Endothelial cell of umbilical vein (primary cell): Measurements from ENCODE around the gene INTS6.

Source experiments
- JUN ChIP-seq: IDR thresholded peaks from 2 replicates; pipeline ENCODE4 v1.6.1; 2011; ENCODE audit warnings: borderline replicate concordance, low read depth; ENCODE audit not compliant: insufficient read length, insufficient read depth
- POLR2A ChIP-seq: IDR thresholded peaks from 2 replicates; pipeline ENCODE4 v1.6.1; 2012; ENCODE audit warnings: low read depth, mild to moderate bottlenecking, control low read depth, low read length
- POLR2AphosphoS5 ChIP-seq: IDR thresholded peaks from 2 replicates; pipeline ENCODE4 v1.6.1; 2012; ENCODE audit warnings: low read depth, mild to moderate bottlenecking, control low read depth, low read length, moderate library complexity; ENCODE audit not compliant: insufficient read depth
- TF ChIP-seq, protein P1 (sequence below), 2 donors: IDR thresholded peaks; 1 replicate in 1 of 2; 2 replicates in 1 of 2; pipeline ENCODE4 v1.5.1; 2011; ENCODE audit warnings: low read length in 2 of 2, mild to moderate bottlenecking in 2 of 2, moderate library complexity in 2 of 2, control low read depth in 1 of 2, inconsistent platforms in 1 of 2, low read depth in 1 of 2; ENCODE audit not compliant: insufficient read depth in 1 of 2; ENCODE audit errors: extremely low read depth in 1 of 2

DNA sequence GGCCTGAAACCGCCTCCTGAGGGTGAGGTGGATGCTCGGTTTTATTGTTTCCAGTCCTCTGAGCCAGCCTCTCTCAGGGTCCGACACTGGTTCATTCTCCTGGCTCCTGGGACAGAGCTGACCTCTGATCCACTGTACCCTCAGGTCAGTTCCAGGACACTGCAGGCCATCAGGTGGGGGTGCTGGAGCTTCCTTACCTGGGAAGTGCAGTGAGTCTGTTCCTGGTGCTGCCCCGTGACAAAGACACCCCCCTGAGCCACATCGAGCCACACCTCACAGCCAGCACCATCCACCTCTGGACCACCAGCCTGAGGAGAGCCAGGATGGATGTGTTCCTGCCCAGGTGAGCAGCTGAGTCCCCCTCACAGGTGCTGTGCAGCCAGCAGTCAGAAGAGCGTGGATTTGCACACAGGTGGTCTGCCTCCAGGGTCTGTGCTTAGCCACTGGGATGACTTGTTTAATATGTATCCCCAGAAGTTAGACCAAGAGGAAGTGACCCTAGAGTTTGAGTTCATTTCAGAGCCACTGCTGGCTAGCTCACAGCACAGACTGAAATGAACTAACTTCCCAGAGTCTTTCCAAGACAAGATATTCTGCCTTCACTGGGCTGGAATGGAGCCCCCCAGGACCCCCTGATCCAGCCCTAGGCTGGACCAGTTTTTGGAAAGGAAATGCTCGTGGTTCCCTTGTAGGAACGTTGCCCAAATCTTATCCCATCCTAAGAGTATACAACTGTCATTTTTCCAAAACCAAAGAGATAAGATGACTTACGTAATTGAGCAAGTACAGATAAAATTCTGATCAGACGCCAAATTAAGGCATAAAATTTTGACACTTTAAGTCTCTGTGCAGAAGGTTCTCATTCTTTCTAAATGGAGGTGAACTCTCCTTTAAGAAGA is 104.5 kb downstream of the INTS6 start:
- TF ChIP-seq, protein P1, sequence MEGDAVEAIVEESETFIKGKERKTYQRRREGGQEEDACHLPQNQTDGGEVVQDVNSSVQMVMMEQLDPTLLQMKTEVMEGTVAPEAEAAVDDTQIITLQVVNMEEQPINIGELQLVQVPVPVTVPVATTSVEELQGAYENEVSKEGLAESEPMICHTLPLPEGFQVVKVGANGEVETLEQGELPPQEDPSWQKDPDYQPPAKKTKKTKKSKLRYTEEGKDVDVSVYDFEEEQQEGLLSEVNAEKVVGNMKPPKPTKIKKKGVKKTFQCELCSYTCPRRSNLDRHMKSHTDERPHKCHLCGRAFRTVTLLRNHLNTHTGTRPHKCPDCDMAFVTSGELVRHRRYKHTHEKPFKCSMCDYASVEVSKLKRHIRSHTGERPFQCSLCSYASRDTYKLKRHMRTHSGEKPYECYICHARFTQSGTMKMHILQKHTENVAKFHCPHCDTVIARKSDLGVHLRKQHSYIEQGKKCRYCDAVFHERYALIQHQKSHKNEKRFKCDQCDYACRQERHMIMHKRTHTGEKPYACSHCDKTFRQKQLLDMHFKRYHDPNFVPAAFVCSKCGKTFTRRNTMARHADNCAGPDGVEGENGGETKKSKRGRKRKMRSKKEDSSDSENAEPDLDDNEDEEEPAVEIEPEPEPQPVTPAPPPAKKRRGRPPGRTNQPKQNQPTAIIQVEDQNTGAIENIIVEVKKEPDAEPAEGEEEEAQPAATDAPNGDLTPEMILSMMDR (IDR thresholded peaks at IDR 0.05; ENCODE audit: extremely low read depth in 1 of 2, insufficient read depth in 1 of 2, low read depth in 1 of 2, low read length in 2 of 2) = no peak
- no peak for TF ChIP-seq JUN
- TF ChIP-seq POLR2A = no peak
- TF ChIP-seq POLR2AphosphoS5 = no peak
